GM10248 (cell line): Measurements from ENCODE around the gene VPS8.
"Not testable (repeated sequence)": the region's sequence is repeated elsewhere in the genome, so short reads cannot be mapped to it uniquely, and the experiment has no call there.

Source experiments
- CTCF ChIA-PET: fragments of 300-600 bp; sonication (Branson Sonifier 250); formaldehyde crosslinking; extraction: SDS; loops from one replicate; lab custom pipeline; 2021; ENCODE audit warnings: antibody characterized with exemption; lab: Yijun Ruan, JAX
- POLR2A ChIA-PET: fragments of 350-650 bp; sonication (Branson Sonifier 250); formaldehyde crosslinking; extraction: SDS; loops from one replicate; lab custom pipeline; 2020; ENCODE audit warnings: antibody characterized with exemption; lab: Yijun Ruan, JAX
- DNase-seq: peaks from one replicate; pipeline ENCODE4 v3.0.0; 2012; ENCODE audit errors: extremely low spot score
- CTCF ChIP-seq: IDR thresholded peaks from 2 replicates; pipeline ENCODE4 v1.5.1; 2012; ENCODE audit warnings: mild to moderate bottlenecking, low read depth; ENCODE audit errors: extremely low read depth, missing control alignments, control extremely low read depth

The VPS8 gene

GRCh38 chr3:184895350-184895749, 83.4 kb downstream of the VPS8 start:
- TF ChIP-seq CTCF: no peak
- POLR2A ChIA-PET: no interaction called here
- no peak for DNase-seq
- CTCF ChIA-PET: interaction anchor here (1.0 to 1.5 kb wide), 3 partner anchors 11 to 16 kb away, joined by 3 read pairs; no protein-coding TSS in a partner anchor

DNA sequence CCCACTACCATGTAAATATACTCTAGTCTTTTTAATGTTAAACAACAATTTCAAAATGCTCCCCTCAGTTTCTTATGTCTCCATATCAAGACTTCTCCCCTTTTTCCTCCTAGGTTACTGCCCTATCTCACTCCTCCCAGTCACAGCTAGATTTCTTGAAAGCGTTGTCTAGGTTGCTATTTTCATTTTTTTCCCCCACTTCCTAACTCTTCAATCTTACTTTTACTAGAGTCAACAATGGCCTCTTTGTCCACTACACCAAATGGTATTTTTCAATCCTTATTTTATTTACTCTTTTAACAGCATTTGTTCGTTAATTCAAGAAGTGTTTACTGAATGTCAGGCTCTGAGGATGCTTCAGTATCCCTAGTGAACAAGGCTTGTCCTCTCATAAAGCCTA, 84.4 kb downstream of the VPS8 start:
- no peak for TF ChIP-seq CTCF
- ChIA-PET POLR2A (no interaction called here), CTCF (interaction anchor here (1.5 kb wide), 2 partner anchors 12 to 17 kb away, joined by 3 read pairs; no protein-coding TSS in a partner anchor)
- DNase-seq: no peak

DNA sequence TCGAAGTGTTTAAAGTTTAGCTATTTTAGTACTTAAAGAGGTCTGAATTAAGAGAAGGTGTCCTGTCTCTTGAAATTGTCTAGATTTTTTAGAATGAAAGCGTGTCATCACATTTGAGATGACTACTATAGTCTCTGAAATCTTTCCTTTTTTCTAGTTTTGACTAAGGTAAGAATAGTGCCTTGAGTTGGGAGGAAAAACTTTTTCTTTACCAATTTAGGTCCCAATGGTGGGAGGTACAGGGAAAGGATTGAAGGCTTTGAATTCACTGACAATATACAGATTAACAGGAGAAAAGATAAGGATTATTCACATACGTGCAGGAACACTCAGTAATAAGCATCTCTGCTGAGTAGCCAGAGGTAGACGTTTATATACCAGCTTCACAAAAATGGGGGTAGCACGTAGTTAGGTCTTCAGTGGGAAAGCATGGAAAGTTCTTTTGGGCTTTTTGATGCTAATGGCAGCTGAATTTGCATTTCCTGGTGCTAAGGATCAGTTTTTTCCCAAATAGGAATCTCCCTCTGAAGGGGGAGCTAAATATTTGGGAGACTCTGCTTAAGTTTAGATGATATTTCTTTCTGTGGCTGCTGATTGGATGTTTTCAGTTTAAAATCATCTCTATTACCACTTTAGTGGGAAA, 88.1 kb downstream of the VPS8 start:
- ChIA-PET POLR2A (no interaction called here), CTCF (interaction anchor here (1.0 kb wide), 1 partner anchor 12 kb away, joined by 3 read pairs; no protein-coding TSS in a partner anchor)
- DNase-seq: no peak
- TF ChIP-seq CTCF: no peak

DNA sequence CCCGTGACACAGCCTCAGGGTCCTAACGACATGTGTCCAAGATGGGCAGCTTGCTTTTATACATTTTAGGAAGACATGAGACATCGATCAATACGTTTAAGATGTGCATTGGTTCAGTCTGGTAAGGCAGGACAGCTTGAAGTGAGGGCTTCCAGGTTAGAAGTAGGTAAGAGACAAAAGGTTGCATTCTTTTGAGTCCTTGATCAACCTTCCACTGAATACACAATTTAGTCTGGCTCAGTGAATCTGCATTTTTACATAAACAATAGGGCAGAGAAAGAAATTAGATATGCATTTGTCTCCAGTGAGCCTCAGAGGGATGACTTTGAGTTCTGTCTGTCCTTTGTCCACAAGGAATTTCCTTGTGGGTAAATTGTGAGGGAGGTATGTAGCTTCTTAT, 95.1 kb downstream of the VPS8 start:
- DNase-seq, POLR2A ChIA-PET: not testable (repeated sequence)
- CTCF ChIA-PET: interaction anchor here (1.1 kb wide), 1 partner anchor 18 kb away, joined by 3 read pairs; no protein-coding TSS in a partner anchor

DNA sequence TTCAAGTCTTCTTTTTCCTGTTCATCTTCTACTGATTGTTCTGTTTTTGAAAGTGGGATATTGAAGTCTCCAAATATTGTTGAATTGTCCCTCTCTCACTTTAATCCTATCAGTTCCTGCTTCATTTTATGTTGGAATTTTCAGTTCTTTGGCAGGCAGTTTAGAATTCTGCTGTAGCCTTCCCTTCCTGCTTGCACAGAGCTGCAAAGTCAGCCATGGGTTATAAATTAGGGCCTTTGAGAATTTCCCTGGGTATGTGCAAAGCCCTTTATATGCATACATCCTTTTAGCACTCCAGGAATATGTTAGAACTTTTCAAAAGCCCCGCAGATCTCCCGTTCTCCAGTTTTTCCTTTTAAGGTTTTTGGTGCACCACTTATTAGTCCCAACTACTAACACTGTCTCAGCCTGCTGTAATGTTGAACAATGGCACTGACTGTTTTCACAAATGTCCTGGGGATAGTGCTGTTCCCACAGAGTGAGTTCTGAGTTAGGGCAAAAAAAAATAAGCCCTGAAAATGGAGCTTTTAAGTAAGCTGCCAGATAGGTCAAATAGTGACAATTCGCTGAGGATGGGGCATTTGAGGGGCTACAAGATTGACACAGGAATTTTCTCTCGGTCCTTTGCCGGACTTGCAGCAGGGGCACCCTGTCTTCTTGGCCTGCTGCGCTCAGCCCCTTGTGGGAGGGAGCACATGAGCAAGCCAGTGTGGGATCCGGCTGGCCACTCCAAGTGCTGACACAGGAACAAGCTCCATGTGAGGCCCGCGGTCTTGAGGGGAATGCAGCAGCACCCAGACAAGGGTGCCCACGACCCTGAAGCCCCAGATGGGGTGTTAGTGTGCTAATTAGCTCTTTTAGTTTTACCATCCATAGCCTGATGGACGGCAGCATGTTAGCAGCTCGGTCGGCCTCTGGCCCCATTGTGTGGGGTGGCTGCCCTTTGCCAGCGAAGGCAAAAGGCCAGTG, 96.0 kb downstream of the VPS8 start:
- no peak for TF ChIP-seq CTCF
- DNase-seq: no peak
- ChIA-PET POLR2A (no interaction called here), CTCF (interaction anchor here (0.9 to 1.1 kb wide), 2 partner anchors 12 to 19 kb away, joined by 3 read pairs; no protein-coding TSS in a partner anchor)

GRCh38 chr3:184908859-184909258, 96.9 kb downstream of the VPS8 start:
- no peak for TF ChIP-seq CTCF
- ChIA-PET CTCF (no interaction called here), POLR2A (no interaction called here)
- no peak for DNase-seq
